Stimulated activated CD4-positive, alpha-beta T cell treated with anti-CD3 and anti-CD28 coated beads, Interleukin-4, amount 100 ng/mL, for 1 hour (primary cell): ENCODE measurements around the gene HHAT.

ENCODE experiments used
- DNase-seq: peaks from one replicate; pipeline ENCODE4 v3.0.0-alpha.2; 2020

Gene HHAT

DNA sequence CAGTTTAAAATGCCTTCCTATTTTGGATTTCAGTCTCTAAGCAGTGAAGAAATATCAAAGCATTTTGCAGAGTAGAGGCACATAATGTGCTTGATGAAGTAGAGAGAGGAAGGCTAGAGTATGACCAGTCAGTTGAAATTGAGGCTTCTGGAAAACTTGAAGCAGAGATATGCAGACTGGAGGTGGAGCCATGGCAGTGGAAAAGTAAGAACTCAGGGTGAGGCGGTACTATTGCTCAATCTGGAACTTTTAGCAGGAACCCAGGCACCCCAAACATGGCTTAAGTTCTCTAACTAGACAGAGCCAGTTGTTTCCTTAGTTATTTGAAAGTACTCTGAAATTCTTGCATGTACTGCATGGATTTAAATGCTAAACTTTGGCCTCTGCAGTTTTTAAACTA lies 288.6 kb downstream of the HHAT start:
- no peak for DNase-seq

DNA sequence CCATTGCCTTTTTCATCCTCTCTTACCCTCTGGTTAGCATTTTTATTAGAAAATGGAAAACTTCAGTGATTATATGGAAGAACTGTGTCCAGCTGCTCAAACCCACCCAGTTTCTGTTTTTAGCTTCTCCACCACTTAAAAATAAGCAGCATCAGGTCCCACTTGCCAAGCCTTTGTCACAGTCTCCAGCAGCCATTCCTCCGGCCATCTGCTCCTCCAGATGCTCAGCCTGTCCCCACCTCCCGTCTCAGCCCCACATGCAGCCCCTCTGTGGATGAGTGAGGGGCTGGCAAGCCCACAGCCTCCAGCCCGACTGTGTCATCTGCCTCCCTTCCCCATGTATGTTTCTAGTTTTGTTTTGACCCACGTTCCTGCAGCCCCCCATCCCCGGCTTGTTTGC lies 289.7 kb downstream of the HHAT start:
- no peak for DNase-seq

DNA sequence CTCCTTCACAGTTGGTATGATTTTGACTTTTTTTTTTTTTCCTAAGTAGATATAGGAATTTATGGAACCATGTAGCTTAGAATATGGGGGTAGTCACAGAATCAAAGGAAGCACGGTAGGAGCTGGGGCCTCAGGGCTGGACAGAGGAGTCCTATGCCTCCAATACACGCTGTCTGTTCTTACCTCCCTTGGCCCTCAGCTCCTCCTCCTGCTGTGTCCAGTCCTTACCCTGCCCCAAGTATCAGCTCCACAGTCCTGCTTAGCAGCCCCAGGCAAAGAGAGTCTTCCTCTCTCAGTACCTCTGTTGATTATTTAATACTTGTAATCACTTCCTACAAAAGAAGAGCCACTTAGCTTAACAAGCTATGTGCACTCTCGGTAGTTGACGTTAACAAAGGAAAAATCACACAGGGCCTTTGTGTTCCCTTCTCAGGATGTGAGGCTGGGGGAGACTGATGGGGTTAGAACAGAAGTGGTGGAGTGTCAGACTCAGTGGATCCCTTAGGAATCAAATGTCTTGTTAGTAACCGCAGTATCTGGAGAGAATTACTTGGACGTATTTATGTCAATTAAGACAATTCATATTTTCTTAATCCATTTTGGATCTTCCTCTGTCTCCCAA lies 292.3 kb downstream of the HHAT start:
- no peak for DNase-seq

DNA sequence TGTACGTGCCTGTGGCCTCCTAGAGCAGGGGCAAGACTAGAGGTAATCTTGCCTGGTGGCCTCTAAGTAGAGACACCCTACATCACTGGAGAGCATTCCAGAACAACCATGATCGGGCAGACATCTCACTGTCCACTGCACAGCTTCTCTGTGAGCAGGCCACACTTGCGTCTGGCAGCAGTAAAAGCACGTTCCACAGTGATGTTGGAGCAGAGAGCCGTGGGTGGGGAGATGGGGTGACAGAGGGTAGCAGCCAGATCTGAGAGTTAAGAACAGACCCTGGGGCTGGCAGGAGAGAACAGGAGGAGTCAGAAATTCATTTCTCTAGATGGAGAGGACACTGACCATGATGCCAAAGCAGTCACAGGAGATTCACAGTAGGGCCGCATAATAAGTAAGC lies 293.0 kb downstream of the HHAT start:
- DNase-seq = no peak

DNA sequence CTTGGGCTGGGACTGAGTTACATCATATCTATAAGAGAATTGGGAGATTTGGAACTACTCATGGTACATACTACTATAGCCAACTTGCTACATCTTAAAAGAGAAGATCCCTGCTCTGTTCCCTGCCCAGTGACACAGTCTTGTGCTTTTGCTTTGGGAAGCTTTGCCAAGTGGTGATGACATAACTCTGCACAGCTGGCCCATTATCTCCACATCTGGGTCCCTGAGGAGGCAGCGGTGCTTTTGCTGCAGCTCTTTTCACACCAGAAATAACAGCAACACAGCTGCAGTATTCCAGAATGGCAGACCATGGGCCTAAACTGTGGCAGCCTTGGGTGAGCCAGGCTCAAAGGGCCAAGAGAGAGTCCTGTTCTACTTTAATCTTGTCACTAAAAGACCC lies 296.0 kb downstream of the HHAT start:
- no peak for DNase-seq

DNA sequence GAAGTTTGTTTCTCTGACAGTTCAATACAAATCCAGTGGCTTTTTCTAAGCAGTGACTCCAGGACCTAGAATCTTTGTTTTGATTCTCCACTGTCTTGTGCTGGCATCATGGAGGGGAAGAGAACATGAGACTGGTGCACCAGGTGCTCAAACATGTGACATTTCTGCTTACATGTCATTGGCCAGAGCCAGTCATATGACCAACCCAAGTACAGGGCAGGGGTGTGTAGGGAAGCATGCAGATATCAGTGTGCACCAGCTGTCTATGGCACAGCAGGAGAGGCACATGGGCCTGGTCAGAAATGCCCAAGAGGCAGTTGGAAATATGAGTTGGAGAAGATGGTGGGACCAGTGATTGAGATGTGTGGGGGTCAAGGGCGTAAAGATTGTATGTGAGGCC lies 297.0 kb downstream of the HHAT start:
- DNase-seq = no peak

DNA sequence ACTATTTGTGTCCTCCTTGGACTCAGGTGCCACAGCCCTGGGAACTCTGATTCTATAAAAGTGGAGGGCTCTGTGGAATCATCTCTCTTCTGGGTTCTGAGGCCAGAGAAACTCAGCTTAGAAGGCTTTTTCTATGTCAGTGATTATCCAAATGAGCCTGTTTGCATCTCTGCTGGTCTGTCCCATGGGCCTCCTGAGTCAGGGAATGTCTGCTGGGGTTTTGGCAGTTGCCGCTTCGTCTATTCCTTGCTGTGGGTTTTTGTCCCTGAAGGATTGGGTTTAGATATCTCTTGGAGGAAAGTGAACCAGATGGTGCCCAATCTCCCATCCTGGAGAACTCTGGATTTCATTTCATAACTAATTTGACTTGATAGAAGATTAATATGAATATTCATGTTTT lies 297.6 kb downstream of the HHAT start:
- DNase-seq = no peak

DNA sequence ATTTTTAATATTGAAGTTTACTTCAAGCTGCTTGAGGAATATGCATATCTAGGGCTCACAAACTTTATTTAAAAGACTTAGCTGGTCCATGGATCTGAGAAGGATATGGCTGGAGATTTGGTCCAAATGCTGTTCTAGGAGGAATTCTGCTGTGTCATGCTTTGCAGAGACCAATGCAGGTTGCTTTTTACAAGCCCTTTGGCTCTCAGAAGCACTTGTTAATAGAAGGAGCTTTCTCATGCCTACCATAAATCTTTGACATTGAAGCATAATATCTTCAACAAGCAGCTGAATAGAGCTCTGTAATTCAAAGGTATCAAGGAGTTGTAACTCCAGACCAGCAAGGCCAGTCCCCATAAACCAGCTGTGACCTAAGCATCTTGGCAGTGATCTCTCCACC lies 299.1 kb downstream of the HHAT start:
- DNase-seq = no peak

DNA sequence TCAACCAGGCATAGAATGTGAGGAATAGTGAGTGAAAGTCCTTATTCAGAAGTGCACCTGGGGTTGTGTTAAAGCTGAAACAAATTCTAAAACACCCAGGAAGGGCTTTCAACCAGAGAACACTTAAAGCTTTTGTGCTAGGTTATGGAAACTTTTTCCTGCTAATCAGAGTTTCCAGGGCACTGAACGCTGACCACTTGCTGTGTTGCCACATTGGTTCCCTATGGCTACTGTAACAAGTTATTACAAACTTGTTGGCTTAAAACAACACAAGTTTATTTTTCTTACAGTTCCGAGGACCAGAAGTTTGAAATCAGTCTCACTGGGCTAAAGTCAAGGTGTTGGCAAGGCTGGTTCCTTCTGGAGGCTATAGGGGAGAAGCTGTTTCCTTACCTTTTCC lies 300.6 kb downstream of the HHAT start:
- no peak for DNase-seq

DNA sequence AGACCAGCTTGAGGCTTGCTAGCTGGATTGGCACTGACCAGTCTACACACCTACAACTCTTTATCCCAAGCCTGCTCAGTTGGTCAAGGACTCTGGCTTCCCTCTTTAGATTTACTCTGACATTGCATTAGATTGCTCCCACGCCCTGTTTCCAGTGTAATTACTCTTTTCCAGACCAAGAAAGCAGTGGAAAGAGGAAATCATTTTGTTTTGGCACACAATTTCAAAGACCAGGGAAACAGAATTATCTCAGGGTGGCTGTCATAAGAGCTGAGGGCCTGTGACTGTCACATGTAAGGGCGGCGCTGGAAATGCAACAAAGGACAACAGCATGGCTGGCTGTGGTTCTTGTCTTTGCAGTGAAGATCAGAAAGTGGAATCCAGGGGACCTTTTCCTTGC lies 302.7 kb downstream of the HHAT start:
- no peak for DNase-seq

DNA sequence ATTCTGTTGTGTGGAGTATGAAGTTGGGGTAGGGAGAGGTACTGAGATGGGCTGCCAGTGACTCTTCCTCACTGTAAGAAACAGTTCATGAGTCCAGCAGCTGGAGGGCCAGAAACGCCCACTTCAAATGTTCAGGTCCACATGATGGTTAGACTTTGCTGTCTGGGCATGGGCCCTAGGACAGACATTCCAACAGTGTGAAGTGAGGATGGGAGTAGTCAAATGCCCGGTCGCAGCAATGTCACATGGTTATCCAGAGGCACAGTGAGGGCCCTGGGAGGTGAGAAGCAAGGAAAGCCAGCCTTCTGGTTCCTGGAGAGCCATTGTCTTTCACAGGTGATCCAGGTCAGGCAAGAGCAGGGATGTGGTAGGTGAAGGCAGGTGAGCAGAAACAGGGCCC lies 304.4 kb downstream of the HHAT start:
- DNase-seq = no peak

DNA sequence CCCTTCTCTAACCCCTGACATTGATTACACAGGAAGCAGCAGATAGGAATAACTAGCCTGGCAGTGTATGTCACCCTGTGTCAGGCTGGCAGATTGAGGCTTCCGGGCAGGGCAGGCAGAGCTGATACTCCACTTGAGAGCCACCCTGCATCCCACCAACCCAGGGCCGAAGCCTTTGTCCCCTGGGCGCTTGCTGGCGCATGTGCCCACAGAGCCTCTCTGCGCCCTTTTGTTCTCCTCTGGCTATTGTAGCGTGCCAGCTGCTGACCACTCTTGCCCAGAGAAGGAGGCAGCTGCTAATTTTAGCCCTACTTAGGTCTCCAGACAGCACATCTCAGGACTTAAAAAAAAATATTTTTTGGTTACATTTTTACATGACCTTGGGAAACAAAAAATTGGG lies 304.9 kb downstream of the HHAT start:
- DNase-seq = no peak

DNA sequence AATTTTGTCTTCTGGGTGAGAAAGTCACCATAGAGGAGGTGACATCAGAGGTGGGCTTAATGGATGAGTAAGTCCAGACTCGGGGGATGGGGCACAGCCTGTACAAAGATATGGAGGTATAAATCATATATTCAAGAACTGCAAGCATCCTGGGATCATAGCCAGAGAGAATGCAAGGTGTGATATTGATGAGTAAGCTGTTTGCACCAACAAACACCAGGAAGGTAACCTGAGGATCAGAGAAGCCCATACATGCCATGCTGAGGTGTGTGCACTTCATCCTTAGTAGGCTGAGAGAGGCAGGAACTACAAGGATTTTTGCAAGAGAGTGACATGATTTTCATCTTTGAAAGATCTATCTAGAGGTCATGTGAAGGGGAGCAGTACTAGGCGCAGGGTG lies 306.4 kb downstream of the HHAT start:
- DNase-seq = no peak

DNA sequence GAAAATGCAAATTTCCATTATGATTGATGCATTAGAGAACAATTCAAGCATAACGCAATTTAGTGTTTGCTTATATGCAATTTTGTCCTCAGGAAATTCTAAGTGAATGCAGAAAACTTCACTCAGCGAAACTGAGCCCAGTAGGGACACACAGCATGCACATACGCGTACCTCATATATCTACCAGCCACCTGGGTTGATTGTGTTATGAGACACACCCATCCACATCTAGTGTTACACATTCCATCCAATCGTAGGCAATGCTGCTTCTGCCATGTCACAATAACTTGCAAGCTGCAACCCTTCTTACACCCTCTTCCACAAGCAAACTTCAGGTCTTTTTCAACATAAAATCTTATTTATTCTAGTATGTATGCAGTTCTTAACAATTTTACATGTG lies 312.9 kb downstream of the HHAT start:
- no peak for DNase-seq

DNA sequence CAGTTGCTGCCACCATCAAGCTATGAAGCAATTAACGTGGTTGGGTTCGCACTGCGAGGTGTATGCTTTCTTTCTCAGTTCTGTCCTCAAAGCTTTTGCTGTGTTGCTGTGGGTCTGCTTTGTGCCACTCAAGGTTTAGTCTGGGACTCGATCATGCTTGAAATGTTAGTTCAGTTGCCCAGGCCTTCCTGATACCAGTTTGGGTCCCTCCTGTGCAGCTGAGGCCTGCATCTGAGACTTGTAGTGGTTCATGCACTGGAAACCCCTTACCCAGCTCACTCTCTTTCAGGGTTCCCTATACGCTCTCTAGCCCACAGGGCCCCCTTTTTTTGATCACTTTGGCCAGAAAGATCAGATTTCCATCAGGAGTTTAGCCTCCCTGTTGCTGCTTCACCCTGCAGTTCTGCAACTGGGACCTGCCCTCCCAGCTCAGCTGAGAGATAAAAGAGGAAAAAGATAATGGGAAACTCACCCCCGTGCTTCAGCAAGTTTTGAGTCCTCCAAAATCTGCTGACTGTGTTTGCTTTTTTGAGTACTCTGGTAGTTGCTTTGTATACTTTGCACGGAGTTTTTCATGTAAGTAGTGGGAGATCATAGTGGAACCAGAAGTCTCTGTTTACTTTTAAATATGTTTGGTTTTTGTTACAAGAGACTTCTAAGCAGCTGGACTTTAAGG lies 317.0 kb downstream of the HHAT start:
- no peak for DNase-seq

DNA sequence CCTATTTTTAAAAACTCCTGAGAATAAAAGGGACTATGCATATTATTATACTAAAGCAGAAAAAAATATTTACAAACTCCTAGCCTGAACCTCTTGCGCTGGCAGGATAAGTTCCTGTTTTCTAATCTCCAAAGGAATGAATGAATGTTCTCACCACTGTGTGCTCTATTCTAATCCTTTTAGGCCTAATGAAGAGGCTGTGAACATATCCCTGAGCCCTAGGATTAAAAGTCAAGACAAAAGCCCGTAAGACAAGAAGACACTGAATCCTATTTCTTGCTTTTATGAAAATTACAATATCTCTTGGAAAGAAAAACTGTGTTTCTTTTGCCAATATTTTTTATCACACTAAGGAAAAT lies 317.5 kb downstream of the HHAT start:
- no peak for DNase-seq

DNA sequence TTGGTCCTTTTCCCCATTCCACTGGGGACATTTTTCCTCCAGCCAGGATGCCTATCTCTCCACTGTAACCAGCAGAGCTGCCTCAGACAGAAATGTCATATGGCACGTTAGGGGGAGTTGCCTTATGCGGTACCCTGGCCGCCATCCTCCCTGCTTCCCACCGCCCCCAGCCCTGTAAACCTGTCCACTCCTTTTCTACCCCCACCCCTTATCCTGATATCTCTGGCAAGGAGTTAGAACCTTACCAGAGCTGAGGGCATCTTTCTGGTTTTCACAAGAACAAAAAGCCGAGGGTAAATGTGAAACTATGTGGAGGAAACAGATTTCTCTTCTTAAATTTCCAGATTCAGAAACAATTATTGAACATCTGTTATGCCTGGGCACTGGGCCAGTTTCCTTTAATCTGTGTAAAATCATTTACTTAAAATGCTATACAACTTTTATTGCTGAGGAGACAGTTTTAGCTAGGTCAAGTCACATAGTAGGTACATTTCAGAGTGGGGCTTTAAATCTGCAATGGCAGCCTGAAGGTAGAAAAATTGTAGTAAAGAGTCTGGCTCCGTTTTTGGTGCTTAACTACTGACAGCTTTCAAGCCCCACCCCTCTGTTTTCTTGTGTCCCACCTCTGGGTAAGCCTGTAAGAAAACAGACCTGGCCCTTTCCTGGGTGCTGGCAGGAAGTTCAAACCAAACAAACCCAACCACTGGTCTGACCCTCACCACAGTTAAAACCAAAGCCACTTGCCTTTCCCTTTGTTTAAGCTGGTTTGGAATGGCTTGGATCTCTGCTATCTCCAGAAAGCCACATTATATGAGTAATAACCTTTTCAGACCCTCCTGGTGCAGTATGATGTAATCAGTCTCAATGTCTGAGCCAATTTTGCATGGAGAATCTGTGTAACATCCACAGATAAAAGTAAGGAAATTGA lies 319.0 kb downstream of the HHAT start:
- no peak for DNase-seq

DNA sequence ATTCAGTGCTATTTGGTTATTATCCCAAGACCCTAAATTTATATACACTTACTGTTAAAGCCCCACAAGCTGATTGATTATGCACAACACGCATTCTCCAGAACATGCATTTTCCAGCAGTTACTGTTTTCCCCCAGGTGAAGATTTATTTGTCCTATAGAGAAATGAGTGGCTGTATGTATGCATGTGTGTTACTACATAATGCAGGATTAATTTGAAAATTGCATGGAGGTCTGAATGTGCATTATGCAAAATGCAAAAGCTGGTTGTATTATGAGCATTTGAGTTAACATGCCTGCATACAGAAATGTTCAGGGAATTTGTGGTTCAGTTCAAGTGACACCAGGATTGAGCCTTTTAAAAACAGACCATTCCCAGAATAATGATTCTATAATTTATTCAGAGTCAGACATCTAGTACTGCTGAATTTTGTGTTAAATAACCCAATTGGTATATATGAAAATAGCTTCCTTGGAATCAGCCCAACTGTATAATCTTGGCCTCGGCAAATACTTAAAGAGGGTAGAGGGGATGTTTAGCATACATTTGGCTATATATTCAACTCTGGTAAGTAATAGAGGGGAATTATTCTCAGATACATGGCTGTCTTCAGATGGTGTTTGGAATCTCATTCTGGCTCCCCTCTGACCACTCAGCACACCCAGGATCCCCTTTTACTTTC lies 320.0 kb downstream of the HHAT start:
- no peak for DNase-seq

DNA sequence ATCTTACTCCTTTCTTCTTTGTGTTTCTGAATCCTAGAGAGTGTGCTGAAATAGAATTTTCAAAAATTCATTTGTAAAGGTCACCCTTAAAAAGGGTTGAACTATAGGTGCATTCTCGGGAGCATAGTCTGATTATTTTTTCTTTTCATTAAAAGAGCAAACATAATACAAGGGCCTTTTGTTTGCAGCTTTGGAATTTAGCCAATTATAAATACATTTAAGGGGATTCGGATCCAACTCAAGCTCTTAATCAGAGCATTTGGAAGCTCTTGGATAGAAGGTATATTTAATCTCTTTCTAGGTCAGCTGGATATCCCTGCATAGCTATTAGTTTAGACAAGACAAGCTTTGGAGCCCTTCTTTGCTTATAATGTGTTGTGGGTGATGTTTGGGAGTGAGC lies 321.7 kb downstream of the HHAT start:
- DNase-seq = no peak

DNA sequence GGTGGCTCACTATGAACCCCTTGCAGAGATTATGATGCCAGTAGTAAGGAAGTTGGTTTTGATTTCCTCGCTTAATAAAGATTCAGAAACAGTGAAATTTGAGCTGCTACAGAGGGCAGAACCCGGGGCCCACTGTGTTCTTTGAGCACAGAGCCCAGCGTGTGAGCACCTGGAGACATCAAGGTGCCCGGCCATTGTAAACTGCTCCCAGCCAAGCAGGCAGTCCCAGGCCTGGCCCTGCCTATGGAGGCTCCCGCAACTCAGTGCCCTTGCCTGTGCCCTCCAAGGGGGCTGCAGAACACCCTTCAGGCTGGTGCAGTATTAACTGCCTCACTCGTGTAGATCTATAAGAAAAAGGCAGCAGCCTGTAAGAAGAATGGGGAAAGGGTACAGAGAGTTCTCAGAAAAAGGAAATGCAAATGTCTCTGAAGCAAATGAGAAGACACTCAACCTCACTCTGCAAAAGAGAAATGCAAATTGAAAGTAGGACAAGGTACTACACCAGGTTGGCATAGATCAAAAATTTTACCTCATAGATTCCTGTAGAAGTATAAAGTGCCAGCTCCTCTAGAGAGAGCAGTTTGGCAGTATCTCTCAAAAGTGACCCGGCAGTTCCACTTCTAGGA lies 323.7 kb downstream of the HHAT start:
- DNase-seq = no peak

DNA sequence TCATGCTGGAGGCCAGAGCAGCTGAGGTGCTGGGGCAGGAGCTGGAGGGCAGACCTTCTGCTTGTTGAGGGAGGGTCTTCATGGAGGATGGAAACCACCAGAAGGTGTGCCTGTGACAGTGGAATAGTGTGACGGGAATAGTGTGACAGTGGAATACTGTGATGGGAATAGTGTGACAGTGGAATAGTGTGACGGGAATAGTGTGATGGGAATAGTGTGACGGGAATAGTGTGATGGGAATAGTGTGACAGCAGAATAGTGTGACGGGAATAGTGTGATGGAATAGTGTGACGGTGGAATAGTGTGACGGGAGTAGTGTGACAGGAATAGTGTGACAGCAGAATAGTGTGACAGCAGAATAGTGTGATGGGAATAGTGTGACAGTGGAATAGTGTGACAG lies 325.1 kb downstream of the HHAT start:
- DNase-seq = no peak

DNA sequence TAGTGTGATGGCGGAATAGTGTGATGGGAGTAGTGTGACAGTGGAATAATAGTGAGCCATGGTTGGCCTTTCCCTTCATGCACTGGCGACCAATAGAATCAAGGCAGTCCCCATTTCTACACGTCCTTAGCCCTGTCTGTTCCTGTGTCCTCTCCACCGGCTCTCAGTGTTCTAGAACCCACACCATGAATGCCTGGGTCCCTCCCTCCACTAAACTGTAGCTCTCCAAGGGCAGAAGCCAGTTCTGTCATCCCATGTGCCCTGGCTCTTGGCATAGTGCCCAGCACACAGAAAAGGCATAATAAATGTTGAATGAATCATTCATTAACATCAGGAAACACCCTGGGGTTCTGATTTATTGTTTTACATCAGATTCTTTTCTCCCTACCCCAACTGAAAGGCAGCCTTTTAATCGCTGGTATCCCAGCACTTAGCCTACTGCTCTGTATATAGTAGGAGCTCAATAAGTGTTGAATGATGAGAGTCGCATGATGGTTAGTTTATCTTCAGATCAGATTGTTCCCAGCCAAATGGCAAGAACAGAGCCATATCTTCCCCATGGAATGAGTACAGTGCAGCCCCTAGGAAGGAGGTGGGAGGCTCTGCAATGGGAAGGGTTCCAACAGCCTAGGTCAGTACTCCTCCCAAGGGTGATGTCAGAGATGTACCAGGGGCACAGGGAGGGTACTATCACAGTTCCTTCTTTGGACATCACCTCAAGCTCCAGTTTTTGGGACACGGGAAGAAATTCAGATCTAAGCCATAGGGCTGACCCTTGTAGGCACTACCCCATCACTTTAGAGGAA lies 325.7 kb downstream of the HHAT start:
- DNase-seq = no peak
